Spleen (tissue), 3 donors: ENCODE measurements around the gene CHIA.

ENCODE experiments used
- POLR2A ChIP-seq, 3 donors: fragments of 450-650 bp; IDR thresholded peaks; one replicate each; pipeline ENCODE4 v1.5.1; 2017; ENCODE audit warnings: antibody characterized with exemption in 3 of 3, mild to moderate bottlenecking in 1 of 3
- POLR2AphosphoS5 ChIP-seq, 3 donors: sonication (generic); formaldehyde crosslinking; IDR thresholded peaks; one replicate each; pipeline ENCODE4 v1.5.1; 2017; ENCODE audit warnings: antibody characterized with exemption in 3 of 3

GRCh38 chr1:111332190-111332589, 41.5 kb downstream of the CHIA start:
- TF ChIP-seq POLR2A (IDR thresholded peaks at IDR 0.05) (no peak), POLR2AphosphoS5 (IDR thresholded peaks at IDR 0.05) (no peak)
